ENCODE data around the gene SPATA6L. TPM values are rescaled to one million over a fixed set of nuclear protein-coding genes. Genes with fewer than 3 reads are reported as not detected.

SPATA6L gene
- total RNA-seq, 4 donors from 2014 or later = 1.3 to 3.5 (median 2.3) TPM

DNA sequence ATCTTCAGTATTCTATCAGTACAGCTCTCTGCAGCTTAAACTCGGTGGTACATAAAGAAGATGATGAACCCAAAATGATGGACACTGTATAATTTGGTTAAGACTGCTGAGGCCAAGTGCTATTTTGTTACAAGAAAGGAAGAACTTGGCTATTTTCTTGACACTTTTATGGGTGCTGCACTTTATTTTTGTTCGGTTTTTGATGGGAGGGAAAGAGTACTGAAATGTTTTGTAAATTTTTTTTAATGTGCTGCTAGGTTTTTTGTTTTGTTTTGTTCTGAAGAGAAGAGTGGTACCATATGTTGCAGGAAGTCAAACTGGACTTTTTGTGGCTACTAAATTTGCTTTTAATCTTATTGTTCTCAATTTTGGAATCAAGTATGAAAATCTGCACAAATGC is 39.7 kb upstream of the SPATA6L start:
- WGBS, 2 donors = 56 to 64% methylated on average over 2 of the region's 2 CpGs
- DNase-seq (ENCODE audit: low spot score in 2 of 2) = no peak
- intact Hi-C loops (cut with DNase I; ENCODE audit: low total_unique reads) = no loop called here
- TF ChIP-seq POLR2A (IDR thresholded peaks at IDR 0.05) = no peak
- TF ChIP-seq, protein P1, sequence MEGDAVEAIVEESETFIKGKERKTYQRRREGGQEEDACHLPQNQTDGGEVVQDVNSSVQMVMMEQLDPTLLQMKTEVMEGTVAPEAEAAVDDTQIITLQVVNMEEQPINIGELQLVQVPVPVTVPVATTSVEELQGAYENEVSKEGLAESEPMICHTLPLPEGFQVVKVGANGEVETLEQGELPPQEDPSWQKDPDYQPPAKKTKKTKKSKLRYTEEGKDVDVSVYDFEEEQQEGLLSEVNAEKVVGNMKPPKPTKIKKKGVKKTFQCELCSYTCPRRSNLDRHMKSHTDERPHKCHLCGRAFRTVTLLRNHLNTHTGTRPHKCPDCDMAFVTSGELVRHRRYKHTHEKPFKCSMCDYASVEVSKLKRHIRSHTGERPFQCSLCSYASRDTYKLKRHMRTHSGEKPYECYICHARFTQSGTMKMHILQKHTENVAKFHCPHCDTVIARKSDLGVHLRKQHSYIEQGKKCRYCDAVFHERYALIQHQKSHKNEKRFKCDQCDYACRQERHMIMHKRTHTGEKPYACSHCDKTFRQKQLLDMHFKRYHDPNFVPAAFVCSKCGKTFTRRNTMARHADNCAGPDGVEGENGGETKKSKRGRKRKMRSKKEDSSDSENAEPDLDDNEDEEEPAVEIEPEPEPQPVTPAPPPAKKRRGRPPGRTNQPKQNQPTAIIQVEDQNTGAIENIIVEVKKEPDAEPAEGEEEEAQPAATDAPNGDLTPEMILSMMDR (IDR thresholded peaks at IDR 0.05) = no peak
- no peak overlapping the region for H3K4me3 ChIP-seq (ENCODE audit: low read depth, poor library complexity, severe bottlenecking)

GRCh38 chr9:4704129-4704528 is 37.8 kb upstream of the SPATA6L start:
- H3K4me3 ChIP-seq (ENCODE audit: low read depth, poor library complexity, severe bottlenecking) = no peak overlapping the region
- TF ChIP-seq, protein P1 (IDR thresholded peaks at IDR 0.05) = no peak
- no peak for TF ChIP-seq POLR2A (IDR thresholded peaks at IDR 0.05)
- intact Hi-C loops (cut with DNase I; ENCODE audit: low total_unique reads) = no loop called here
- DNase-seq (ENCODE audit: low spot score in 2 of 2) = no peak
- 93 to 95% methylated on average over 2 of the region's 2 CpGs for WGBS, 2 donors

- no peak for DNase-seq (ENCODE audit: low spot score in 2 of 2)
- TF ChIP-seq, protein P1 (IDR thresholded peaks at IDR 0.05) = no peak
- no peak for TF ChIP-seq POLR2A (IDR thresholded peaks at IDR 0.05)
- H3K4me3 ChIP-seq (ENCODE audit: low read depth, poor library complexity, severe bottlenecking) = no peak overlapping the region
- WGBS, 2 donors = 52 to 61% methylated on average over 1 of the region's 1 CpG
- intact Hi-C loops (cut with DNase I; ENCODE audit: low total_unique reads) = no loop called here
Measured at GRCh38 chr9:4701526-4701925, 35.2 kb upstream of the SPATA6L start.

DNA sequence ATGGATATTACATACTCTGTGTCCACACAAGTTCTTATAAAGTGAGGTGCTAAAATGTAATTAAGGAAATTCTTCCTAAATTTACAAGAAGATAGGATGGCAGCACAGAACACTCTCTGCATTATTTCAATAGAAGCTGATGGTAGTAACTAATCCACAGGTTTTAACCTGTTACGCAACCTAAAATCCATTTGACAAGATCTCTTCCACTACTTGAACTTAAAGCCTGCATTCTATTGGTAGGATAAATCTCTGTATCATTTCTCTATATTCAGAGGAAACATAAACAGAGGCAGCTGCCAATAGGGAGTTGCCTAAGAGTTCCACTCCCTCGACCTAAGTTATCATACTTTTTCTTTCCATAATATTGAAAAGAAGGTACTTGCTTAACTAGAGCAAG is 34.7 kb upstream of the SPATA6L start:
- no peak for TF ChIP-seq POLR2A (IDR thresholded peaks at IDR 0.05)
- TF ChIP-seq, protein P1 (IDR thresholded peaks at IDR 0.05) = no peak
- no peak for DNase-seq (ENCODE audit: low spot score in 2 of 2)
- intact Hi-C loops (cut with DNase I; ENCODE audit: low total_unique reads) = no loop called here
- 79 to 83% methylated on average over 2 of the region's 2 CpGs for WGBS, 2 donors
- H3K4me3 ChIP-seq (ENCODE audit: low read depth, poor library complexity, severe bottlenecking) = no peak overlapping the region

DNA sequence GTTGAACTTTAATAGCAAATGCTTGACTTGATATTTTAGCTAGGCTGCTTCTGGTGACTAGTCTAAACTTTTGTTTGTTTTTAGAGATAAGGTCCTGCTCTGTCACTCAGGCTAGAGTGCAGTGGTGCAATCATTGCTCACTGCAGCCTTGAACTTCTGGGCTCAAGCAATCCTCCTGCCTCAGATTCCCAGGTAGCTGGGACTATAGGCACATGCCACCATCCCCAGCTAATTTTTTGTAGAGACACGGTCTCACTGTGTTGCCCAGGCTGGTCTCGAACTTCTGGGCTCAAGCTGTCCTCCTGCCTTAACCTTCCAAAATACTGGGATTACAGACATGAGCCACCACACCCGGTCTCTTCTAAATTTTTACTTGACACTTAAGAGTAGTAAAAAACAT is 33.8 kb upstream of the SPATA6L start:
- no peak for DNase-seq (ENCODE audit: low spot score in 2 of 2)
- intact Hi-C loops (cut with DNase I; ENCODE audit: low total_unique reads) = no loop called here
- no peak overlapping the region for H3K4me3 ChIP-seq (ENCODE audit: low read depth, poor library complexity, severe bottlenecking)
- no peak for TF ChIP-seq POLR2A (IDR thresholded peaks at IDR 0.05)
- TF ChIP-seq, protein P1 (IDR thresholded peaks at IDR 0.05) = no peak
- WGBS, 2 donors = 82 to 87% methylated on average over 3 of the region's 3 CpGs

GRCh38 chr9:4691795-4692194 is 25.5 kb upstream of the SPATA6L start:
- TF ChIP-seq POLR2A (IDR thresholded peaks at IDR 0.05) = no peak
- TF ChIP-seq, protein P1 (IDR thresholded peaks at IDR 0.05) = no peak
- DNase-seq (ENCODE audit: low spot score in 2 of 2) = no peak
- H3K4me3 ChIP-seq (ENCODE audit: low read depth, poor library complexity, severe bottlenecking) = no peak overlapping the region
- WGBS, 2 donors = 64 to 69% methylated on average over 3 of the region's 3 CpGs
- intact Hi-C loops (cut with DNase I; ENCODE audit: low total_unique reads) = no loop called here

Measured in lower leg skin (tissue), 4 donors.